Bladder microvascular endothelial cell (primary cell): ENCODE results near the gene RPH3AL. TPM values are rescaled to one million over a fixed set of nuclear protein-coding genes. Genes with fewer than 3 reads are reported as not detected.

ENCODE experiments used
- total RNA-seq: library from RNA; depleted of rRNA; stranded (reverse); fragments of >200 nt; gene quantifications from 2 replicates; pipeline ENCODE4 v1.2.3, GENCODE V29; 2014

The RPH3AL gene
- total RNA-seq = 18.9 and 29.0 TPM in 2 replicates

DNA sequence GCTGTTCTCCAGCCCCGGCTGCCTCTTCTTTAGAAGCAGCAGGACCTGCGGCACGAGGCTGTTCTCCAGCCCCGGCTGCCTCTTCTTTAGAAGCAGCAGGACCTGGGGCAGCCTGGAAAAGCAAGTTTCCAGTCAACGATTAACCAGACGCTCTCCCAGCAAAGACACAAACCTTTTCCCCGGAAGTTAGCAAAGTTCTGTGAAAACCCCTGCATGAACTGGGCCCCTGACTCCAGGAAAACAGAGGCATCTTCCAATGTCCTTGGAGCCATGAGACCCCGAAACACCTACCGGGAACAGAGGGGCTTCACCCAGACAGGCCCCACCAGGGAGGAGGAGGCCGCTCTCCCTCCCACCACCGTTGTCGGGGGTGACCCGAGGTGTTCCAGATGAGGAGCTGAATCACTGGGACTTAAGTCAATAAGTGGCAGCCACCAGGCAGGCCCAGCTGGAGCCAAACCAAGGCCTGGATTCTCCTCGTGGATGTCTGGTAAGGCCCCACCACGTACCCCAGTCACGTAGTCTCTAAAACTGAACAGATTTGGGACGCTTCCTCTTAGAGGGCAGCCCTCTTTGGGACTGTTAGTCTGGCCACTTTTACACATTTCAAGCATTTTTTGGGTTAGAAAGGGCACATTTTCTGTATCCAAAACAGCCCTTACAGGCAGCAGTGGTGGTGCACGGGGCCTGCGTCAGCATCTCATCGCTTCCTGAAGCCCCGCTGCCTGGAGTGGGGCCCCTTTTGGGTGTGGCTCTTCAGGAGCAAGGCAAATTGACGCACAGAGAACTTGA lies at the start of gene RPH3AL:
TSS of gene RPH3AL (minus strand) at position 387 of the 792 bp plus-strand sequence. CDS start 25,264 bp downstream, outside the sequence.

GRCh38 chr17:181245-182049 lies 171.2 kb downstream of the RPH3AL start, which contains the start of gene DOC2B:
Gene DOC2B (minus strand): TSS chr17:181650. CDS start chr17:181479, 171 bp downstream.

Other genes with a start within 250 kb of the RPH3AL start
- gene SCGB1C2, start 215.2 kb downstream of the RPH3AL start, total RNA-seq = not detected in 2 replicates
- 13.4 and 73.4 TPM in 2 replicates for gene DOC2B, start 171.2 kb downstream of the RPH3AL start, total RNA-seq
- gene RFLNB, start 93.1 kb upstream of the RPH3AL start, total RNA-seq = 27.1 and 102 TPM in 2 replicates